GM12874 (cell line): ENCODE measurements around the gene CARD14.

ENCODE experiments used
- TF ChIP-seq, protein P1 (sequence below): IDR thresholded peaks from 2 replicates; pipeline ENCODE4 v1.5.1; 2011; ENCODE audit warnings: low read depth, mild to moderate bottlenecking, control low read depth, low read length, moderate library complexity; ENCODE audit not compliant: insufficient read depth

Gene CARD14

DNA sequence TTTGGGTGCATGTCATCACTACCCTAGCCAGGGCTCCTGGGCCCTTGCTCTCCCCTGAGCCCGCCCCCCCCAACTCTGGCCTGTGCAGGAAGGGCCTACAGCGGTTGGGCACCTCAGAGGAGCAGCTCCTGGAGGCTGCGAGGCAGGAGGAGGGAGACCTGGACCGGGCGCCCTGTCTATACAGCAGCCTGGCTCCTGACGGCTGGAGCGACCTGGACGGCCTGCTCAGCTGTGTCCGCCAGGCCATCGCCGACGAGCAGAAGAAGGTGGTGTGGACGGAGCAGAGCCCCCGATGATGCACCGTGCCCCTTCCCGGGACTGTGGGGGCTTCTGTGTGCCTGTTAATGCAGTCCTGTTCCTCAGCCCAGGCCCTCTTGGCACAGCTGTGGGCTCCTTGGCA, 38.2 kb downstream of the CARD14 start:
- TF ChIP-seq, protein P1, sequence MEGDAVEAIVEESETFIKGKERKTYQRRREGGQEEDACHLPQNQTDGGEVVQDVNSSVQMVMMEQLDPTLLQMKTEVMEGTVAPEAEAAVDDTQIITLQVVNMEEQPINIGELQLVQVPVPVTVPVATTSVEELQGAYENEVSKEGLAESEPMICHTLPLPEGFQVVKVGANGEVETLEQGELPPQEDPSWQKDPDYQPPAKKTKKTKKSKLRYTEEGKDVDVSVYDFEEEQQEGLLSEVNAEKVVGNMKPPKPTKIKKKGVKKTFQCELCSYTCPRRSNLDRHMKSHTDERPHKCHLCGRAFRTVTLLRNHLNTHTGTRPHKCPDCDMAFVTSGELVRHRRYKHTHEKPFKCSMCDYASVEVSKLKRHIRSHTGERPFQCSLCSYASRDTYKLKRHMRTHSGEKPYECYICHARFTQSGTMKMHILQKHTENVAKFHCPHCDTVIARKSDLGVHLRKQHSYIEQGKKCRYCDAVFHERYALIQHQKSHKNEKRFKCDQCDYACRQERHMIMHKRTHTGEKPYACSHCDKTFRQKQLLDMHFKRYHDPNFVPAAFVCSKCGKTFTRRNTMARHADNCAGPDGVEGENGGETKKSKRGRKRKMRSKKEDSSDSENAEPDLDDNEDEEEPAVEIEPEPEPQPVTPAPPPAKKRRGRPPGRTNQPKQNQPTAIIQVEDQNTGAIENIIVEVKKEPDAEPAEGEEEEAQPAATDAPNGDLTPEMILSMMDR, result no peak

DNA sequence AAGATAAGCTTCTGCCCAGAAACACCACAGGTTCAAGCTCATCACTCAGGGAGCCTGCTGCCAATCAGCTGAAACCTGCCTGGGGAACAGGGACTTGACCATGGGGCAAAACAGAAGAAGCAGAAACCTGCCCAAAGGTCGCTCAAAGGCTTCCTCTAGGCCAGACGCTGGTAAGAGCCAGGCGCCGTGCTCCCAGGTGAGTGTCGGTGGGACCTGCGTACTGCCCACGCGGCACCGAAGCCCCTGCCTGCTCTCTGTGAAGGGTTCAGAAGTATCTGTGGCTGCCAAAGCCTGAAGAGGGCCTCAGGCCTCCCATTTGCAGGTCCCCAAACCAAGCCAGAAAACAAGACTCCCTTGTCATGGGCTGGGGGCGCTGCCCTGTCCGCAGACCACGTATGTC, 39.9 kb downstream of the CARD14 start:
- TF ChIP-seq, protein P1, result no peak

DNA sequence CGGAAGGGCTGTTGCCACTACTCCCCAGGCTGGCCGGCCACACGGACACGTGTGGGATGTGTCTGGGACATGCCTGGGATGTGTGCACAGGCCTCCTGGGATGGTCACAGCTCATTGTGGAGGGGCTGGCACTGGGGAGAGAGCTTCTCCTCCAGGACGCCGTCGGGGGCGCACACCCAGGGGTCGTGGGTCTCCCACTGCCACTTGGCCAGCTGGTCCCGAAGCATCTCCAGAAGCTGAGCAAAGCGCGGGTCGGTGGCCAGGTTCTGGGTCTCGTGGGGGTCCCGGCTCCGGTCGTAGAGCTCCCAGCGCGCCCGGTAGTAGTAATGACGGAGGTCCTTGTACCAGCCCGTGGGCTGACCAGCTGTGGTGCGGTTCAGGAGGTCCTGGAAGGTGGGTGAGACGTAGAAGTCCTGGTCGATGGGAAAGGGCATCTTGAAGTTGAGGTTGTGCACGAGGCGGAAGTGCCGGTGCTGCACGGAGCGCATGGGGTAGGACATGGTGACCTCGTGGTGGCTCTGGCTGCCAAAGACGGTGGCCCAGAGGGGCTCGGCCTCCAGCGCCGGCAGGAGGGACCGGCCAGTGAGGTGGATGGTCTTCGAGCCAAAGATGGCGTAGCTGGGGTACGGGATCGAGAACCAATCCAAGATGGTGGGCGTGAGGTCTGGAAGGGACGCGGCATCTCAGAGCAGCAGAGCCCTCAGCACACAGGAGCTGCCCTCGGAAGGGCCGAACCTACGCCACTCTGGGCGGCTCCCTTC, 40.7 kb downstream of the CARD14 start:
- TF ChIP-seq, protein P1, result no peak

DNA sequence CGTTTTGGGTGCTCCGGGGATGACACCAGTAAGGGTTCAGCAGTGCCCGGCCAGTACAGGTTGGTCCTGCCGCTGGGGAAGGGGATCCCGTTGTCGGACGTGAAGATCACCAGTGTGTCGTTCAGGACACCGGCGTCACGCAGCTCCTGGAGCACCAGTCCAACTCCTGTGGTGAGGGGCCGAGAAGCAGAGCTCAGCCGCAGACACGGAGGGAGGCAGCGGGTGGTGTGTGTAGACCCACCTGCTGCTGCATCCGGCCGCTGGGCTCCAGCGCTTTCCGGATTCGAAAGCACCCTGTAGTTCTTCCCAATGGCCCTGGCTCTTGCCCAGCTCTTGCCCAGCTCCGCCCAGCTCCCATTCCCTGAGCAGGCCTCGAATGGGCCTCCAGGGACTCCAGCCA, 42.3 kb downstream of the CARD14 start:
- TF ChIP-seq, protein P1, result no peak

DNA sequence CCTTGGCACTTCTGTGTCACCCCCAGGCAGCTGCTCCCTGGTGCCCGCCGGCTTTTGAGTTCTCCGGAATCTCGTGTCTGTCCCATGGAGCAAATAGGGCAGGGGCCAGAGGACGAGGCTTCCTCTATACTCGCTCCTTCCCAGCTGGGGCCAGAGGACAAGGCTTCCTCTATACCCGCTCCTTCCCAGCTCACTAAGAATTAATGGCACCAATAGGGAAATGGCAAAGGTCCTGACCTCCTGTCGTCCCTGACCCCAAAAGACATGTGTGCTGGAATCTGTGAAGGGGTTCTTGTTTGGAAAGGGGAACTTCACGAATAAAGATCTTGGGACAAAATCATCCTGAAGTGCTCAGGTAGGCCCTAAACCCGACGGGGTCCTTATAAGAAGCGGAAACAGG, 42.7 kb downstream of the CARD14 start:
- TF ChIP-seq, protein P1, result no peak

DNA sequence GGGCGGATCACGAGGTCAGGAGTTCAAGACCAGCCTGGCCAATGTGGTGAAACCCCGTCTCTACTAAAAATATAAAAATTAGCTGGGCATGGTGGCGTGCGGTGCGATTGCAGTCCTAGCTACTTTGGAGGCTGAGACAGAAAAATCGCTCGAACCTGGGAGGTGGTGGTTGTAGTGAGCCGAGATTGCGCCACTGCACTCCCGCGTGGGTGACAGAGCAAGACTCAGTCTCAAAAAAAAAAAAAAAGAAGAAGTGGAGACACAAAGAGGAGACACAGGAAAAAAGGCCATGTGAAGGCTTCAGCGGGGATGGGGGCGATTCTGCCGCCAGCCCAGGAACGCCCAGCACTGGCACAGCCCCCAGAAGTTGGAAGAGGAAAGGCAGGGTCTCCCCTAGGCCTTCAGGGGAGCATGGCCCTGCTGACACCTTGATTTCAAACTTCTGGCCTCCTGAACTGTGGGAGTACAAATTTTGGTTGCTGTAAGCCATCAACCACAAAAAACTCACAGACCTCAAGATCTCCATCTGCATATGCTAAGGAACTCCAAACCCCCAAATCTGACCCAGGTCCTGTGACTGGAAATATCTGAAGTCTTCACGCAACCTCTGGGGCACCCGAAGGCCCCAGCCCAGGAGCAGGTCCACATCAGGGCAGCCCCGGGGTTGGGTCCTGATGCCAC, 43.3 kb downstream of the CARD14 start:
- TF ChIP-seq, protein P1, result no peak

DNA sequence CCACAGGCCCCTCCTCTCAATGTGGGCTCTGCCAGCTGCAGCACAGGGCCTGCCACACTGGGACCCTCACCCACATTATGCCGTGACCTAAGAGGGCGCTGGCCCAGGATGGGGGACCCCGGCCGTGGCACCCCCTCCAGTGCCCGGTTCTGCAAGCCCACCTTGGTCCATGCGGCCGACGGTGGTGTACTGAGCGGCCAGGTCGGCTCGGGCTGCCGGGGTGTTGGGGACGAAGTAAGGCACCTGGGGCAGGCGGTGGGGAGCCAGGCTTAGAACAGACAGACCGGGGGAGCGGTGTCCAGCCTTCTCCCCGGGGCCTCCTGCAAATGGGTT, 43.8 kb downstream of the CARD14 start:
- TF ChIP-seq, protein P1, result no peak
